Astrocyte of the spinal cord (primary cell): ENCODE measurements around the gene SWI5.
A peak's percentile ranks its signal among the peaks of the same experiment; 100 is the strongest.

Source experiments
- DNase-seq: peaks from one replicate; pipeline ENCODE4 v3.0.0; 2011; ENCODE audit warnings: low read depth, low spot score
- H3K4me3 ChIP-seq: 2 replicates; pipeline ENCODE4 v1.5.1; 2011; ENCODE audit warnings: low read depth, mild to moderate bottlenecking, low read length, moderate library complexity
- in situ Hi-C: cut with HindIII; loops from 2 replicates; pipeline ENCODE4 v1.10.0; 2017; ENCODE audit warnings: low sequenced_read_pairs
- TF ChIP-seq, protein P1 (sequence below): IDR thresholded peaks from 2 replicates; pipeline ENCODE4 v1.5.1; 2012; ENCODE audit warnings: low read depth, mild to moderate bottlenecking, low read length, inconsistent platforms

Gene SWI5

DNA sequence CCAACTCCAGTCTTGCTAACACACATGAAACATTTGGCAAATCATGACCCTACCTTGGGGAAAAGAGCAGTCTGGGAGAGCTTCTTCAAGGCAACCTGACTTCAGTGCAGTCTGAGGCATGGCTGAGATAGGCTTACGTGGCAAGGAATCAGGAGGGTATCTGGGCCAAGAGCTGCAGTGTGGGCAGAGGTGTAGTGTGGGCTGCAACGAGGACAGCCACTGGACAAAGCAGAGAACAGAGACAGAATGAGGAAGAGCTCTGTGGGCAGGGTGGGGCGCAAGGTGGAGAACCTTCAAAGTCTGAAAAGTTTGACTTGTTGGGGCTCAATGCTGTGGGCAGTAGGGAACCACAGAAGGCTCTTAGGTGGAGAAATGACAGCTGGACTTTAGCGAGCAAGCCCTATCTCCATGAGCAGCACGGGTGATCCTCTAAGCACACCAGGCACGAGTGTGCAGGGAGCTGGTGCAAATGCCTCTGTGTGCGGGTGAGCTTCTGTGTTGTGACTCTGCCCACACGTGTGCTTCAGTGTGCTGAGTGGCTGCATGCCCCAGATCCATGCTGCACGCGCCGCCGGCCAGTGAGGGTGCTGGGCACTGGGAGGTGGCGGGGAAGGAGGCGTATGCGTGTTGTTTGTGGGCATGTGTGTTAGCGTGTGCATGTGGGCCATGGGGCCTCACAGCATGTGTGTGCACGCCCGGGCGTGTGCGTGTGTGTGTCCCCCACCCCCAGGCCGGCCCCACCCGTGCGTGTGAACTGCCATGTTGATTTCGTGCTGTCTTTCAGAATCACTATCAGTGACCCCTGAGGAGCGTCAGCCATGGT, 23.5 kb upstream of the SWI5 start:
- TF ChIP-seq, protein P1, sequence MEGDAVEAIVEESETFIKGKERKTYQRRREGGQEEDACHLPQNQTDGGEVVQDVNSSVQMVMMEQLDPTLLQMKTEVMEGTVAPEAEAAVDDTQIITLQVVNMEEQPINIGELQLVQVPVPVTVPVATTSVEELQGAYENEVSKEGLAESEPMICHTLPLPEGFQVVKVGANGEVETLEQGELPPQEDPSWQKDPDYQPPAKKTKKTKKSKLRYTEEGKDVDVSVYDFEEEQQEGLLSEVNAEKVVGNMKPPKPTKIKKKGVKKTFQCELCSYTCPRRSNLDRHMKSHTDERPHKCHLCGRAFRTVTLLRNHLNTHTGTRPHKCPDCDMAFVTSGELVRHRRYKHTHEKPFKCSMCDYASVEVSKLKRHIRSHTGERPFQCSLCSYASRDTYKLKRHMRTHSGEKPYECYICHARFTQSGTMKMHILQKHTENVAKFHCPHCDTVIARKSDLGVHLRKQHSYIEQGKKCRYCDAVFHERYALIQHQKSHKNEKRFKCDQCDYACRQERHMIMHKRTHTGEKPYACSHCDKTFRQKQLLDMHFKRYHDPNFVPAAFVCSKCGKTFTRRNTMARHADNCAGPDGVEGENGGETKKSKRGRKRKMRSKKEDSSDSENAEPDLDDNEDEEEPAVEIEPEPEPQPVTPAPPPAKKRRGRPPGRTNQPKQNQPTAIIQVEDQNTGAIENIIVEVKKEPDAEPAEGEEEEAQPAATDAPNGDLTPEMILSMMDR, result no peak
- in situ Hi-C loops, result no loop called here
- H3K4me3 ChIP-seq, result no peak overlapping the region
- DNase-seq, result no peak

DNA sequence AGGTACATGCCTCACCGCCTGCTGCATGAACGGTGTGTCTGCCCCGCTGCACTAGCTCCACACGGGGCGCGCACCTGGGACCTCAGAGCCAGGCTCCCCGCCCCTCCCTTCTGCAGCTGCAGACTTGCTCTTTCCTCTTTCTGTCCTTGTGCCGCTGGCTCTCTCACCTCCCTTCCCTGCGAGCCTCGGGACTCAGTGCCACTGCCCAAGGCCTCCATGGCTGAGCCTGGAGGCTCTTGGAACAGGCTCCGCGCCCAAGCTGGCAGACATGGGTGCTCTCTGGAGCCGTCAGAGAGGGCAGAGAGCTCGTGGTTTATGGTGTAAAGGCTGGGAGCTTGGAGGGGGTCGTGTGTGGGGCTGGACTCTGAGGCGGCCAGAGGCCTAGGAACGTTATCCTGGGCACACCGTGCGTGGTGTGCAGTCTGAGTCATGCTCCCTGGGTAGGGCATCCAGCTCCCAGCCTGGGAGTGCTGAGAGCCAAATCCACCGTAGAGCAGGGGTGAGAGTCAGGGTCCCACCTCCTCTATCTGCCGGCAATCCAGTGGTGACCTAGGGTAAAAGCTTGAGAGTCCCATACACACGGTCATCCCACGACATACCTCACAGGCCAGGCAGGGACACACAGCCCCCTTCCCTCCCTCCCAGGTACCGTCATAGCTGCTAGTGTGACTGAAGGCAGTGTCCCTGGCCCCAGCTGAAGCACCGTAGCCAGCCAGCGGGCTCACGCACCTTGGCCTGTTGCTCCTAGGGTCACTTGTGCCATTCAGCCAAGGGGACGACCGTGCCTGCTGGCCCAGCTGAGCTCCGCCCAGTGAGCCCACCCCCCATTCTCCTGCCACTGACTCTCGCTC, 22.7 kb upstream of the SWI5 start:
- DNase-seq, result no peak
- H3K4me3 ChIP-seq, result no peak overlapping the region
- in situ Hi-C loops, result no loop called here
- TF ChIP-seq, protein P1, result no peak

DNA sequence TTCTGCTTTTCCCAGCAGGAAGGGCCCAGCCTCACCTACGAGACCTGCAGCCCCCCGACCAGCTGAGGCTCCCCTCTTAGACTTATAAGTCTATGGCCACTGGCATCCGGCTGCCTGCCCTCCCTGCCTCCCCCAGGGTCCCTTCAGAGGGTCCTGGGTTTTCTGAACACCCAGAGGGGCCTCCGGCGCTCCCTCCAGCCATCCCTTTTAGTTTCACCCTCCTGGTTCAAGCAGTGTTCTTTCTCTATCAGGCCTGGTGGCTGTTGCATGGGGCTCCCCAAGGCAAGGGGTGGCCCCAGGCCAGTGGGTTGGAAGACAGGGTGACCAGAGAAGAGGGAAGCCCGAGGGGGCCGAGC, 22.1 kb upstream of the SWI5 start:
- in situ Hi-C loops, result no loop called here
- no peak for DNase-seq
- TF ChIP-seq, protein P1, result no peak

DNA sequence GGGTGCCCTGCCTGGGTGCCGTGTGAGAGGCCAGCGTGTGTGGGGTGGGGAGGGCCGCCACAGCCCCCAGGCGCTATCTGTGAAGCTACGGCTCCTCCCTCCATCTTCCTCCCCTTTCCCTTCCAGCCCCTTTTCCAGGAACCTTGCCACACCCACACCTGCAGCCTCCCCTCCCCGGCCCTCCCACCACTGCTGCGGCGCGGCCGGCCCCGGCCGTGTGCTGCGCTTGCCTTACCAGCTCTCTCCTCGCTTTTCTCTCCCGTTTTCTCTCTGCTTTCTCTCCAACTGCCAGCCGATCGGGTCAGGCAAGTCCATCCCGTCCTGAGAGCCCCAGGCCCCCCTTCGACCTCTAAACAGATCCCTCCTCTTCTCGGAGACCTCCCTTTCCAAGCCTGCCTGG, 21.7 kb upstream of the SWI5 start:
- in situ Hi-C loops, result no loop called here
- TF ChIP-seq, protein P1, result no peak
- DNase-seq, result no peak
- no peak overlapping the region for H3K4me3 ChIP-seq

More for the DNA sequence above, 22.1 kb upstream of the SWI5 start:
- no peak overlapping the region for H3K4me3 ChIP-seq

DNA sequence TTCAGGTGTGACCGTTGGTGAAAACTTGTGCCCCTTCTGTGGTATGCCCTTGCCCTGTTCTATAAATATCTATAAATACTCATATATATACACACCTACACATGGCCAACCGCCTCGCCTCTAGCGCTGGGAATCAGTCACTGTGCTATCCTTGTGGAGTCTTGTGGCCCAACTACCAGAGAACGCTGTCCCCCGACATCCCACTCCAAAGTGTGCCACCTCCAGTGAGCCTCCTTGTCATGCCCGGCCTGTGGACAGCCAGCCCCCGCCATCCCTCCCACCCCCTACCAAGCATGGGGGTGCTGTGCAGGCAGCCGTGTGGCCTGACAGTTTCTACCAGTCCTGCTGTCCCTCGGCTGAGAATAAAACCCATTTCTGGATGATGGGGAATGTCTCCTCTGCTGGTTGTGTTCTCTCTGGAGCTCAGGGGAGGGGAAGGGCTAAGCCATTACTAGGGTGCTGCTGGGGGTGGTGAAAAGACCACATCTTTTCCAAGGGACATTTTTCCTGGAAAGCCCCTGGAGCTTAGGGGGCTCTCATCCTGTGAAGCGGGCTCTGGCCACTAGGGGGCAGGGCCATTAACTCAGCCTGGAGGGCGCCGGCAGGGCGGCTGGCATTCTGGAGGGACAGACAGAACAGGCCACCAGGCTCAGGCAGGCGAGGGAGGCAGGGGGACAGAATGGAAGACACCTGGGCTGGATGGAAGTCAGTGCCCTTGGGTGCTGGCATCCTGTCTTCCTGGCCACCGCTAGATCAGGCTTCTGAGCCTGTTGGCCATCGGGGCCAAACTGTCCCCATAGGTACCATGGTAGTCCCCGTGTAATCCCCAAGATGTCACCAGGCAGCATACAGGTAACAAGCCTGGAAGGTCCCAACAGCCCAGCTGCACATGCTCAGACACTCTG, 21.0 kb upstream of the SWI5 start:
- in situ Hi-C loops, result no loop called here
- peak; percentile 43 for DNase-seq
- TF ChIP-seq, protein P1, result peak; percentile 97
- H3K4me3 ChIP-seq, result no peak overlapping the region

DNA sequence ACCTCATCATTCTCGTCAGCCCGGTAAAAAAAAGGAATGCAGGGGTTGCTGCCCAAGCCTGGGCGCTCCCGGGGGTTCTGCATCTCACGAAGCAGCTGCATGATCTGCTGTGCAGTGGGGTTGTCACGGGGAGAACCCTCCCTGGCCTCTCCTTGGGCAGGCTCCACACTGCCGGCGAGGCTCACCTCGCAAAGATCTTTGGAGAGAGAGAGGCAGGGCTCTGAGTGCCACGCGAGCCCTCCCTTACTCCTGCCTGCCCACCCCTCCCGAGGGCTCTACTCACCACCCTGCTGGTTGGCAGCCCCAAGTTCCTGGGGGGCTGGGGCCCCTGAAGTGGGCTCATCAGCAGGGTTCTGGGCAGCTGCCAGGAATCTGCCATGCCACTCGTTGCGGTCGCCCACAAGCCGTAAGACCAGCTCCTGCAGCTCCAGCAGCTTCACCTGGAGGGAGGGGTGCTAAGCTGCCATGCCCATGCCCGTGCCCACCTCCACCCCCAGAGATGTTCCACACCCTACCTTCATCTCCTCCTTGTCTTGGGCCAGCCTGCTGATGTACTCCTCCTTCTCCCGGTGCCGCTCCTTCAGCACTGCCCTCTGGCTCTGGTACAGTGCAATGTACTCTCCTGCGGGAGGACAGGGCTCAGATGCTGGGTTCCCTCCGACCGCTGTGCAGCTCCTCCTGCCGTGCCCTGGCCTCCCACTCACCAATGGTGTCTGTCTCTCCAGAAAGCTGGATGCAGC, 18.8 kb upstream of the SWI5 start:
- TF ChIP-seq, protein P1, result no peak
- no peak overlapping the region for H3K4me3 ChIP-seq
- in situ Hi-C loops, result no loop called here
- DNase-seq, result no peak
